ENCODE data around the gene FGFRL1.
"Not testable (repeated sequence)": the region's sequence is repeated elsewhere in the genome, so short reads cannot be mapped to it uniquely, and the experiment has no call there.

Gene FGFRL1

DNA sequence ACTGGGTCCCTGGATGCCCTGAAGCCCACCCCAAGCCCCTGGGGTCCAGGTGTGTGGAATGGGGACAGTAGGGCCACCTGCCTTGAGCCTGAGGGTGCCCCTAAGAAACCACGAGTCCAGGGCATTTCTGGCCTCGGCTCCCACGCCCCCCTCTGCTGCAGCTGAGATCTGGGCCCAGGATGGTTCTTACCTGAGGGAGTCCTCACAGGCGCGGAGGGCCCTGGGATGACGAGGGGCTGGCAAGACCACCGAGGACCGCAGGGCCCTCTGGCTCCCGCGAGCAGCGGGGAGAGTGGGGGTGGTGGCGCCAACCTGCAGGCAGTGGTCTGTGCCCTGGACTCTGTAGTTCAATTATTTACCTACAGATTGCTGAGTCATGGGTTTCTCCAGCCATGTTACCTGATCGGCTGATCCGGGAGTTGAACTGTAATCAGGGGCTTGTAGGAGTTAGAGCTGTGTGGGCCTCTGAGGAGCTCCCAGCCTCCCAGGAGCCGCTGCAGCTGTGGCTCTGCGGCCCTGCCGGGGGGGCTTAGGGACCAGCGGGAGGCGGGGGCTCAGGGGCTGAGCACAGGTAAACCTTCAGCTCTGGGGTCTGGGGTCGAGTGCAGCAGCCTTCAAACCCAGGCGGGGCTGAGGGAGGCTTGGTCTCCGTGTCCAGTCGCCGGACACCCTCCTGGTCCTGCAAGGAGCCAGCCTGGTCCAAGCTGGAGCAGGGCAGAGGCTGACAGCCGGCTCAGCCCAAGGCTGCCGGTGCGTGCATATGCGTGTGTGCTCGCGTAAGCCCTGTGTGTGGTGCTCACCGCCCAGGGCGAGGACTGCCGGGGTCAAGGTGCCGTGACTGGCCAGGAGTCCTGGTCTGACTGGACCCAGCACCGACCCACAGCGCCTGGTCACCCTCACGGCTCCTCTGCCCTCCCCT lies 18.1 kb upstream of the FGFRL1 start, which contains the start of gene SLC26A1:
Gene SLC26A1, minus strand, starts transcription at position 294 of the 919 bp plus-strand sequence. CDS start 1,701 bp downstream, outside the sequence.
- TF ChIP-seq GATA1 (IDR thresholded peaks at IDR 0.05; ENCODE audit: low read depth, low read length), result no peak
- no peak for TF ChIP-seq POLR2A (IDR thresholded peaks at IDR 0.05; ENCODE audit: low read length)
- no peak for DNase-seq

DNA sequence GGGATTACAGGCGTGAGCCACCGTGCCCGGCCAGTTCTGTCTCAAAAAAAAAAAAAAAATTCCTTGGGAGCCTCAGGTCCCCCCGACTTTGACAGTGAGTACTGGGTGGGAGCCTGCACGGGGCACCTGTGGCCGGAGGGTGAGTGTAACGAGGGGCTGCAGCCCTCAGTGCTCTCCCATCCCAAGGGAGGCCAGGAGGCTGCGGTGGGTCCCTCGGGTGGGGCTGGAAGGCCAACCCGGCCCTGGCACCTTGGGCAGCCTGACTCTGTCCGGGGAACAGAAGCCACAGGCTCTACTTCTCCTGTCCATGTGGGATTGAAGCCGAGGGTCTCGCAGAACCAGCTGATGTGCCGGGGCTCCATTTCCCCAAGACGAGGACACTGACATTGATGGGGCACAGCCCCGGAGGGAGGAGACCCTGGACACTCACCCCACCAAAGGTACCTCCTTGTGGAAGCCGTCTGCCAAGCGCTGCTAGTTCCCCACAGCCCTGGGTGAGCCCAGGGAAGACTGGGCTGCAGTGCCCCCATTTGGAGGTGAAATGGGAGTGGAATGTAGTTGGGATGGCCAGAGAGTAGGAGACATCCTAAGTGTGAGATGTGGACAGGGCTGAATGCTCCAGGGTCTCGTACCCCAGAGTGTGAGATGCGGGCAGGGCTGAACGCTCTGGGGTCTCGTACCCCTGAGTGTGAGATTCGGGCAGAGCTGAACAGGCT lies 16.0 kb upstream of the FGFRL1 start:
- no peak for DNase-seq
- no peak for TF ChIP-seq POLR2A (IDR thresholded peaks at IDR 0.05; ENCODE audit: low read length)
- TF ChIP-seq GATA1 (IDR thresholded peaks at IDR 0.05; ENCODE audit: low read depth, low read length), result no peak

DNA sequence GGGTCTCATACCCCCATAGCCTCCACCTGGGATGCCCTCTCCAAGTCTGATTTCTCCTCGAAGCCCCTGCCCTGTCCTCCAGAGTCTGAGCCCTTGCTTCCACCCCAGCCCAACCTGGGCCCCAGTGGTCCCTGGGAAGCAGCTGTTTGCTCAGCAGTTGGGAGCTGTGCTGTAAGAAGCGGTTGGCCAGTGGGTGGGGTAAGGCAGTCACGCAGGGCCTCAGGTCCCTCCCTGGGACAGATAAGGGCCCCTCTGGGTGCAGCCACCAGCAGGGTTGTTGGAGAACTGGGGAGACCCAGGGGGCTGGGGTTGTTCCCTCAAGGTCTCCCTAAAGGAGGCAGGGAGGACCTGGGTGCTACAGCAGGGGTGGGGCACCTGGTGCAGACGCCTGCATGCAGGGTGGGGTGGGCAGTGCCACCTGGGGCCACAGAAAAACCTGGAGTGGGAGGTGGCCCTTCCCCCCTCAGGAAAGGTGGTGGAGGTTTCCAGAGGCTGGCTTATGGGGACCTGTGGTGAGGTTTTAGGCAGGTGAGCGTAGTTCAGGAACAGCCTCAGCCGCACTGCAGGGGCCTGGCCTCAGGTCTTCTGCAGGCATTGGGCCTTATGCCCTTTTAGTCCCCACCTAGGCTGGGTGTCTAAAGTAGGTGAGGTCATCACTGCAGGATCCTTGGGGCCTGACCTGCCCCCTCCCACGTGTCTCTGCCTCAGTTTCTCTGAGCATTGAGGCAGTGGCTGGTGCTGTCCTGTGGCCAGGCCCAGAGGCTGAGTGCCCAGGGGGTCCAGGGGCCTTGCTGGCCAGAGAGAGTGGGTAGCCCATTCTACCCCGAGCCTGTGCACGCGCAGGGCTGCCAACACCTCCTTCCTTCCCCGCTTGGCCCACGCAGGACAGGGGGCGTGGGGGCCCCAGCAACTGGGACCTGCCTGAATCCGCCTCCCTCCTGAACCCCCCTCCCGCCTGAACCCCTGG lies 15.1 kb upstream of the FGFRL1 start:
- peak; percentile 88 to 92 for DNase-seq
- TF ChIP-seq POLR2A (IDR thresholded peaks at IDR 0.05; ENCODE audit: low read length), result peak; percentile 75
- no peak for TF ChIP-seq GATA1 (IDR thresholded peaks at IDR 0.05; ENCODE audit: low read depth, low read length)

DNA sequence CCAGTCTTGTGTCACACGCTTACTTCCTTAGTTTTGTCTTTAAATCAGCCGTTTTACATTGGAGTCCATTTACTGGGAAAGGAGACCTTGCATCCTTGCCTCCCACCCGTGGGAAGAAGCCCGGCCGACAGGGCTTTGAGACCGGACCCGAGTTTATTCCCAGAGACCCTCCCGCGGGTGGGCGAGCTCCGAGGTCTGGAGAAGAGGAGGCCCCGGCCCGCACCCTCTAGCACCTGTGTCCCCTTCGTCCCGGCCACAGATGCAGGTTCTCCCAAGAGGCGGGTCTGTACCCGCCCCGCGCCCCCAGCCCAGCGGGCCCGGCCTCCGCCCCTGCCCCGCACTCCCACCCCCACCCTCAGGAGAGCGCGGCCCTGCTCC lies 14.4 kb upstream of the FGFRL1 start:
- DNase-seq, result peak in 1 of 2 experiments; percentile 48
- no peak for TF ChIP-seq GATA1 (IDR thresholded peaks at IDR 0.05; ENCODE audit: low read depth, low read length)
- no peak for TF ChIP-seq POLR2A (IDR thresholded peaks at IDR 0.05; ENCODE audit: low read length)

DNA sequence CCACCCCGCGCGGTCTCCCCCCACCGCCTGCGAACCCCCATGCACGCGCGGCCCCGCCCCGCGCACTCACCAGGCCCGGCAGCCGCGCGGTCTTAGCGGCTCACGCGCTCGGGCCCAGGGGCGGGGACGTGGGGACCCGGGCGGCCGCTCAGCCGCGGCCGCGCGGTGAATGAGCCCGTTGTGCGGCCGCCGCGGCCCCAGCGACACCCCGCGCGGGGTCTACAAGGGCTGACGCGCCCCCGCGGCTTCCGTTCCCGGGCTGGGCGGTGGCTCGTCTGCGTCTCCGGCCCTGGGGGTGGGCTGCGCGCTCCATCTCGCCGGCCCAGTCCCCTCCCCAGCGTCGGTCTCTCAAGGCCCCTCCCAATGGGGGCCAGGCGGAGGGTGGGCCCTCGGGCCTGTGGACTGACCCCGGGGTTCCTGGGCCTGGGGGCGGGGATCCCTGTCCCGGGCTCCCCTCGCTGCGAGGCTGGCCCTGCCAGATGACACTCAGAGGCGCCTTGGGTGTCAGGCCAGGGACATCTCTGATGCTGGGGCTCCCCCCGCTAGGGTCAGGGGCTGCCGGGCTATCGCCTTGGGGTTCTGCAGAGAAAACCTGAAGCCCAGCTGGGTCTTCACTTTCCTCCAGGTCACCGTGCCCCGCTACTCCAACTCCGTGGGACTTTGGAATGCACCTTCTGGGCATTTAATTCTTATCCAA lies 13.9 kb upstream of the FGFRL1 start:
- DNase-seq, result peak; percentile 80 to 81
- no peak for TF ChIP-seq POLR2A (IDR thresholded peaks at IDR 0.05; ENCODE audit: low read length)
- TF ChIP-seq GATA1 (IDR thresholded peaks at IDR 0.05; ENCODE audit: low read depth, low read length), result no peak

DNA sequence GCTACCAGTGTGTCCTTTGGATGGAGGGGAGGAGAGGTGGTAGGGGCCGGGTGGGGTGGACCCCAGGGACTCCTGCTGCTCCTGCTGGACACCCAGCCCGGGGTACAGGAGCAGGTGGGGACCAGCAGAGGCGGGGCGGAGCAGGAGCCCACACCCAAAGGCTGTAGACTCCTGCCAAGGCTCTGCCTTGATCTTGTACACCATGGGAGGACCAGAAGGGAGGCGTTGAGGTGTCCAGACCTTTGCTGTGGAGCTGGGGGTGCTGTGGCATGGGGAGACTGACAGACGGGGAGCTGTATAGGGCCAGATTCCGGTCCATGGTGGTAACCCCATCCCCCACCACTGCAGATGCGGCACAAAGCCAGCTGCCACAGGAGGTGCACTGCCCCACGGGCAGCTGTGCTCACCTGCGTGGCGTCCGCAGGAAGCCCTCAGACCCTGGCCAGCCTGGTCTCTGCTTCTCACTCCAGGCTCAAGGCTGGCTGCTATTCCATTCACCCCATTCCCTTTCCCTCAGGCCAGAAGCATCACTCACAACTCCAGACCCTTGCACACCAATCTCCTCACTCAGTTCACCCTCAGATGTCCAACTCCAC lies 13.2 kb upstream of the FGFRL1 start:
- peak; percentile 27 to 35 for DNase-seq
- no peak for TF ChIP-seq GATA1 (IDR thresholded peaks at IDR 0.05; ENCODE audit: low read depth, low read length)
- no peak for TF ChIP-seq POLR2A (IDR thresholded peaks at IDR 0.05; ENCODE audit: low read length)

DNA sequence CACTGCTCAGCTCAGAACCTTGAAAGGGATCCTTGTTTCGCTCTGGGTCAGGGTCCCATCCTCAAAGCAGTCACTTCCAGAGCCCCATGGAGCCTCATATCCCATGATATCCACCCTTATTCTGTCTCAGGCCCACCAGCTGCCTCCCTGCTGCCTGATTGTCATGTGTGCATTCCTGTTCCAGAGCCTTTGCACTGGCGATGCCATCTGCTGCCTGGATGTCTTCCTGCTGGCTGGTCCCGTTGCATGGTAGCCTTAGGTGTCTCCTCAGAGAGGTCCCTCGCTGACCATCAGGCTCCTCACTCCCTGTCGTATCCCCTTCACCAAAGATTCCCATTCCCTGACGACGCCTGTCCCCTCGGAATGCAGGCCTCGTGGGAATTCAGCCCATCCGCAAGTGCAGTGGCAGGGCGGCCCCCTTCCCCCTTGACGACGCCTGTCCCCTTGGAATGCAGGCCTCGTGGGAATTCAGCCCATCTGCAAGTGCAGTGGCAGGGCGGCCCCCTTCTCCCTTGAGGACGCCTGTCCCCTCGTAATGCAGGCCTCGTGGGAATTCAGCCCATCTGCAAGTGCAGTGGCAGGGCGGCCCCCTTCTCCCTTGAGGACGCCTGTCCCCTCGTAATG lies 12.1 kb upstream of the FGFRL1 start:
- not testable (repeated sequence) for DNase-seq

DNA sequence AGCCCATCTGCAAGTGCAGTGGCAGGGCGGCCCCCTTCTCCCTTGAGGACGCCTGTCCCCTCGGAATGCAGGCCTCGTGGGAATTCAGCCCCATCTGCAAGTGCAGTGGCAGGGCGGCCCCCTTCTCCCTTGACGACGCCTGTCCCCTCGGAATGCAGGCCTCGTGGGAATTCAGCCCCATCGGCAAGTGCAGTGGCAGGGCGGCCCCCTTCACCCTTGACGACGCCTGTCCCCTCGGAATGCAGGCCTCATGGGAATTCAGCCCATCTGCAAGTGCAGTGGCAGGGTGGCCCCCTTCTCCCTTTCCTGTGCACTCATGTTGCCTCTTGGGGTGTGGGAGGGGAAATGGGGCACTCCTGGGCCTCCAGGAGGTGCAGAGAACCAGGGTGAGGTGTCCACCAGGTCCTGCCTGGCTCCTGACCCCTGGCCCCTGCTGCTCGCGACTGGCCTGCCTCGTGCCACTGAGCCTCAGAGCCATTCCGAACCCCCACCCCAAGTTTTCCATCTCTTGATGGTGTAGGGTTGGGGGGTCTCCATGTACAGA lies 11.5 kb upstream of the FGFRL1 start:
- TF ChIP-seq POLR2A (IDR thresholded peaks at IDR 0.05; ENCODE audit: low read length) (no peak), GATA1 (IDR thresholded peaks at IDR 0.05; ENCODE audit: low read depth, low read length) (no peak)
- DNase-seq, result no peak

DNA sequence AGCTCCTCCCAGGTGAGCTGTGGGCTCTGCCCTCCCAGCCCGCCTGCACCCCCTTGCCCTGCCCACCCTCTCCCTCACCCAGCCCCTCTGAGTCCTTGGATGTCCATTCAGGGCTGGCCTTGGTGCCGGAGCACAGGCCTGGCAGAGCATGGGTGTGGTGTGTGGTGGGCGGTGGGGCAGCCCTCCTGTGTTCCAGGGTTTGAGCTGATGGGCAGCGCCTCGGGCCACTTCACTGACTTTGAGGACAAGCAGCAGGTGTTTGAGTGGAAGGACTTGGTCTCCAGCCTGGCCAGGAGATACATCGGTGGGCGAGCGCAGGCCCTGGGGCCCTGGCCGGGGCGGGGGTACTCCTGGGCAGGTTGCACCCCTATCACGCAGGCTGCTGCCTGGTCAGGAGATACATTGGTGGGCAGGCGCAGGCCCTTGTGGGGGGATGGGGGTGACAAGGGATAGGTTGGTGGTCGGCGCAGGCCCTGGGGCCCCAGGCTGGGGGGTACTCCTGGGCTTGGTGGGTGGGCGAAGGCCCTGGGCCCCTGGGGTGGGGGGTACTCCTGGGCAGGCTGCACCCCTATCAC lies 10.7 kb upstream of the FGFRL1 start:
- DNase-seq, result no peak
- TF ChIP-seq GATA1 (IDR thresholded peaks at IDR 0.05; ENCODE audit: low read depth, low read length), result no peak

DNA sequence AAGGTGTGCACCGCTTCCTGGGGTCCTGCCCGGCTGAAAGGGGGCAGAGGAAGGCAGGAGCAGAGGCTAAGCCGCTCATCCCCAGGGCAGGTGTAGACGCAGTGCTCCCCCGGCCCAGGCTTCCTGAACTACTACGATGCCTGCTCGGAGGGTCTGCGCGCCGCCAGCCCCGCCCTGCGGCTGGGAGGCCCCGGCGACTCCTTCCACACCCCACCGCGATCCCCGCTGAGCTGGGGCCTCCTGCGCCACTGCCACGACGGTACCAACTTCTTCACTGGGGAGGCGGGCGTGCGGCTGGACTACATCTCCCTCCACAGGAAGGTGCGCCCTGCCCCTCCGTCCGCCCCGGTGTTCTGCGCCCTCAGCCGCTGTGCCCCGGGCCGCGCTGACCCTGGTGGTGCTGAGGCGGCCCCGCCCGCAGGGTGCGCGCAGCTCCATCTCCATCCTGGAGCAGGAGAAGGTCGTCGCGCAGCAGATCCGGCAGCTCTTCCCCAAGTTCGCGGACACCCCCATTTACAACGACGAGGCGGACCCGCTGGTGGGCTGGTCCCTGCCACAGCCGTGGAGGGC lies 9.8 kb upstream of the FGFRL1 start:
- DNase-seq, result peak in 1 of 2 experiments; percentile 23
- TF ChIP-seq GATA1 (IDR thresholded peaks at IDR 0.05; ENCODE audit: low read depth, low read length) (no peak), POLR2A (IDR thresholded peaks at IDR 0.05; ENCODE audit: low read length) (peak; percentile 30)

DNA sequence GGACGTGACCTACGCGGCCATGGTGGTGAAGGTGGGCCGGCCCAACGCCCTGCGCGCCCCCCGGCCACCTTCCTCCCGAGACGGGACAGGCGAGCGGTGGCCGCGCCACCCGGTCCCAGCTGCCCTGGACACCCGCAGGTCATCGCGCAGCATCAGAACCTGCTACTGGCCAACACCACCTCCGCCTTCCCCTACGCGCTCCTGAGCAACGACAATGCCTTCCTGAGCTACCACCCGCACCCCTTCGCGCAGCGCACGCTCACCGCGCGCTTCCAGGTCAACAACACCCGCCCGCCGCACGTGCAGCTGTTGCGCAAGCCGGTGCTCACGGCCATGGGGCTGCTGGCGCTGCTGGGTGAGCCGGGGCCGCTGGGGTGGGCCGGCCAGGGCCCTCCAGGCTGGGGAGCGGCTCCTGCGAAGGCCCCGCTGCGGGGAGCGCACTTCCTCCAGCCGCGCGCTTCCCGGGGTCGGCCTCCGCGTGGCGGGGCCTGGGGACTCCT lies 9.2 kb upstream of the FGFRL1 start:
- peak; percentile 46 to 53 for DNase-seq
- TF ChIP-seq GATA1 (IDR thresholded peaks at IDR 0.05; ENCODE audit: low read depth, low read length) (no peak), POLR2A (IDR thresholded peaks at IDR 0.05; ENCODE audit: low read length) (no peak)
